Activated T-cell treated with anti-CD3 and anti-CD28 coated beads, Interleukin-2, amount 50 U/mL, for 72 hours (primary cell): ENCODE results near the gene RPL5. TPM values are rescaled to one million over a fixed set of nuclear protein-coding genes. Genes with fewer than 3 reads are reported as not detected.

ENCODE experiments used
- ATAC-seq, 2 donors: fragments of 150-1000 bp; cut with Tn5 transposase; replicated peaks in 1 of 2; 2 replicates each; pipeline ENCODE4 v1.10.0; 2021; ENCODE audit warnings: moderate library complexity in 2 of 2, mild to moderate bottlenecking in 1 of 2
- DNase-seq, 2 donors: peaks; one replicate each; pipeline ENCODE4 v3.0.0; 2021 to 2022; ENCODE audit warnings: mixed read lengths in 1 of 2
- H3K27ac Mint-ChIP-seq: one replicate; pipeline ENCODE4 v1.8.0; 2022; ENCODE audit warnings: mild to moderate bottlenecking, moderate library complexity, mixed read lengths
- H3K27me3 Mint-ChIP-seq: one replicate; pipeline ENCODE4 v1.8.0; 2022; ENCODE audit warnings: low read depth, mixed read lengths
- H3K36me3 Mint-ChIP-seq, 2 donors: one replicate each; pipeline ENCODE4 v1.8.0; 2022; ENCODE audit warnings: mixed read lengths in 2 of 2, mild to moderate bottlenecking in 1 of 2; ENCODE audit not compliant: insufficient read depth in 2 of 2
- H3K4me1 Mint-ChIP-seq: one replicate; pipeline ENCODE4 v1.8.0; 2022; ENCODE audit warnings: low read depth, mixed read lengths
- H3K4me3 Mint-ChIP-seq, 2 donors: one replicate each; pipeline ENCODE4 v1.8.0; 2022; ENCODE audit warnings: mild to moderate bottlenecking in 2 of 2, mixed read lengths in 2 of 2, moderate library complexity in 2 of 2
- H3K9me3 Mint-ChIP-seq, 2 donors: one replicate each; pipeline ENCODE4 v1.8.0; 2022; ENCODE audit warnings: mixed read lengths in 2 of 2
- total RNA-seq, 2 donors: library from RNA; stranded (reverse); gene quantifications; one replicate each; pipeline ENCODE4 v1.2.3, GENCODE V29; 2022

Gene RPL5
- total RNA-seq, 2 donors from 2014 or later: 1,534 to 1,619 TPM

DNA sequence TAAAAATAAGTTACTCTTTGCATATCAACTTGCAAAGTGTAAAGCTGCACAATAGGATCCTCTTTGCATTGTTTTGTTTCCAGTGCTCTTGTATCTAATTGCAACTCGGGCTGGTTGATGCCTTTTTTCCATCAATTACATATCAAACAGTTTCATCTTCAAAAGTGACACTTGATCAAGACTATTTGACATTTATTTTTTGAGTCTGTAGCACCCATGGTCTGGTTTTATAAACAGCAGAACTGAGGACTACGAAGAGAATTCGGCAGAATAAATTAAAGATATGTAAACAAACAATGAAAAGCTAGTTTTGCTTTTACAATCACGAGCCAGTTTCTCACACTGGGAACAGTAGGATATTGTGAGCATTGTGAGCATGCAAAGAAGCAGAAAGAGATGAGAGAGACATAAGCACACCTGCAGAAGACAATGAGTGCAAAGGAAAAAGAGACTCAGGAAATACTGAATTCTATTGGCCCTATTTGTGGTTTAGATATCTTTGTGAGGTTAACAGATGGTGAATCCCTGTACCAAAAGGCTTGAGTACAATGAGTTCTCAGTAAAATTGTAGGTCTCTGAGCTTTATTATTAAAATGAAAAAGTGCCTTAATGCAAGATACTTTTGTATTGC is 45.4 kb downstream of the RPL5 start:
- Mint-ChIP-seq H3K27ac (peak overlapping the region; percentile 95), H3K27me3 (no peaks in the 10 kb centered on the region), H3K4me3 (peak overlapping the region; percentile 62 to 80), H3K9me3 (peaks cover 2% of the 10 kb centered on the region in 2 donors), H3K4me1 (peaks cover 14% of the 10 kb centered on the region), H3K36me3 (peaks cover 2 to 19% of the 10 kb centered on the region in 2 donors)
- ATAC-seq (no peak), DNase-seq (no peak)

DNA sequence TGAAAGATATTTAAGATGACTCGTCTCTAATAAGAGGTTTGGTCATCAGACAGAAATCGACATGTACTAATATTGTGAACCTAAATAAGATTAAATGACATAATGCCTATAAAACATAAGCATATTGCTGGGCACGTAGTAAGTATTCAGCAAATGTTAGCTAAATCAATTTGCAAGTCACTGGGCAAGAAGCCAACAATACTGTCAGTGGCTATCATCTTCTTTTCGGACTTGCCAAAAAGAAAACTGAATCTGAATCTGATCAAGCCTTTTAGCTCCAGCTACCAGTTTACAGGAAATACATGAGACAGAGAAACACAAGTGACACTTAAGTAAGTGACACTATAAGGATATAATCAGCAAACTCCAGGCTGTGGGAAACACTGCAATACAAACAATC is 46.0 kb downstream of the RPL5 start:
- Mint-ChIP-seq H3K4me1 (peaks cover 19% of the 10 kb centered on the region), H3K4me3 (peak overlapping the region in 1 of 2 donors; percentile 80), H3K27me3 (no peaks in the 10 kb centered on the region), H3K9me3 (no peaks in the 10 kb centered on the region), H3K36me3 (peaks cover 0 to 15% of the 10 kb centered on the region in 2 donors), H3K27ac (peak overlapping the region; percentile 95)
- DNase-seq (no peak), ATAC-seq (no peak)

DNA sequence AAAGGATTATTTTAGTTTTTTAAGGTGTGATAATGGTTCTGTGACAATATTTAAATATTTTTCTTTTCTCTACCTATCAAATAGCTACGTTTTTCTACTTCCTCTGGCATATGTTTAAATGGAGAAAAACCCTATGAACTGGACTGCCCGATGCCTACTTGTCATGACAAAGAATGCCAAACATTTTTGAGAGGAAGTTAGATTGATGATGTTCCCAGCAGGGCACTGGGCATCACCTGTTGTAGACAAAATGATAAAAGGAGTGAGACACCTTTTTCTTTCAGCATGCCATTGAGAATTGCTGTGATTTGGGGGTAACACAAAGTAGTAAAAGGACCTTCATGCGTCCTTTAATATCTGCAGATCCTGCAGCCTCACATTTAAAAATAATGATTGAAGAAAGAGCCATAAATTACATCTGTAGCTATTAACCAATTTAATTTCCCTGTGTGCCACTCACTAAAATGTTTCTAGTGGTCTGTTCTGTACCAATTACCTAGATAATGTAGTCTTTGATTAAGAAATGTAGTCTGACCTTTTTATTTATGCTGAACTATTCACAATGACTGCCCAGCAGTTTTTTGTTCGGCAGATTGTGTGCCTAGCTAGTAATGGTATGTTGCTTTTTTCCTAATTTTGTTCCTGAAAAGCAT is 47.6 kb downstream of the RPL5 start:
- Mint-ChIP-seq H3K27ac (no peak overlapping the region), H3K36me3 (peaks cover 0 to 7% of the 10 kb centered on the region in 2 donors), H3K4me3 (no peak overlapping the region), H3K27me3 (no peaks in the 10 kb centered on the region), H3K9me3 (no peaks in the 10 kb centered on the region), H3K4me1 (peaks cover 31% of the 10 kb centered on the region)
- ATAC-seq: no peak
- no peak for DNase-seq

DNA sequence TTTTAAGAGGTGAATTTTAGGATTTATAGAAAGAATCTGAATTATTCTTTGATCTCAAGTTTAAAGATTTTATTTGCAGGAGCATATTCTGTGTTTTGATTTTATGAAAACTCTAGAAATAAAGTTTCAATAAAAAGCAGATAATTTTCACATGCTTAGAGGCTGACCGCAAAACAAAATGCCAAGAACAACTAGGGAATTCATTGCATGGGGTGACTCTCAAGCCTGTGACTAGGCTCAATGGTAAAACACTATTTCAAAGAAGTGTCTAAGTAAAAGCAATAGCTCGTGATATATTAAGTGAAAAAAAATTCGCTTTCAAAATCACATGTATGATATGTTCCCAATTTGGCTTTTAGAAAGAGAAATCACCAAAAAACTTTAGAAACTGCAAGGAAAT is 49.6 kb downstream of the RPL5 start:
- peaks cover 31% of the 10 kb centered on the region for H3K4me1 Mint-ChIP-seq

DNA sequence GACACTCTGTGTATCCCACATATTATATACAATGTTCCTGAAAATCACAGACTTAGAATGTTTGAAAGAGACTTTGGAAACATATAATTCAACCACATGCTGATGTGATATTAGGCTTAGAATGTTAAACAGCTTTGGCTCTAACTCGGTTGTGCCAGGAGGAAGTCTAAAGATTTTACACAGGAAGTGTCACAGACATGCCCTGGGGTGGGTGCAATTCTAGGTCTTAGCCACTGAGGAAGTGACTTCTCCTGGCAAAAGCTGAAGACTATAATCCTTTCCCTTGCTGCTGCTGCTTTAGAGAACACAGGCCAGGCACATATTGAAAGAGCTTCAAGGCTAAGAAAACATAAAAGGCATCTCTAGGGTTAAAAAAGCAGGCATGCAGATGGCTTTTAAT is 51.0 kb downstream of the RPL5 start:
- Mint-ChIP-seq H3K9me3 (no peaks in the 10 kb centered on the region), H3K36me3 (peaks cover 0 to 2% of the 10 kb centered on the region in 2 donors), H3K27ac (peak overlapping the region; percentile 87), H3K4me3 (peak overlapping the region in 1 of 2 donors; percentile 49), H3K4me1 (peaks cover 22% of the 10 kb centered on the region), H3K27me3 (no peaks in the 10 kb centered on the region)
- DNase-seq (peak; percentile 9 to 21), ATAC-seq (peak in 1 of 2 donors; percentile 55)

More for the DNA sequence above, 49.6 kb downstream of the RPL5 start:
- H3K4me3 Mint-ChIP-seq: no peak overlapping the region
- H3K27ac Mint-ChIP-seq: no peak overlapping the region
- DNase-seq: no peak
- no peaks in the 10 kb centered on the region for H3K9me3 Mint-ChIP-seq
- ATAC-seq: no peak
- H3K36me3 Mint-ChIP-seq: peaks cover 0 to 2% of the 10 kb centered on the region in 2 donors
- H3K27me3 Mint-ChIP-seq: no peaks in the 10 kb centered on the region

DNA sequence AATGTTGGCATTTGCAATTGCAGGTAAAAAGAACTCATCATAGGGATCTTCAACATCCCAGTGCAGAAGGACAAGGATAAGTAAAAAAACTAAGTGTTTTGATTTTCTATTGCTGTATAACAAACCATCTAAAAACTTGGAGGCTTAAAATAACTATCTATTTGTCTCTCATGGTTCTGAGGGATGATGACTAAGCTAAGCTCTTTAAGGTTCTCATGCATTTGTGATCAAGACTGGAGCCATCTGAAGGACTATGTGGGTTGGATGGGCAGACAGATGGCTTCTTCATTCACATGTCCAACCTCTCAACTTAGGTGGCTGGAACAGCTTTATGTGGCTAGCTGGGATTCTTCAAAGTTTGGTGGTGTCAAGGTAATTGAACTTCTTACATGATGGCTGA is 51.5 kb downstream of the RPL5 start:
- ATAC-seq (peak in 1 of 2 donors; percentile 33), DNase-seq (no peak)
- peaks cover 17% of the 10 kb centered on the region for H3K4me1 Mint-ChIP-seq
- H3K36me3 Mint-ChIP-seq: peaks cover 0 to 2% of the 10 kb centered on the region in 2 donors
- H3K27ac Mint-ChIP-seq: peak overlapping the region; percentile 87
- peak overlapping the region in 1 of 2 donors; percentile 49 for H3K4me3 Mint-ChIP-seq
- H3K9me3 Mint-ChIP-seq: no peaks in the 10 kb centered on the region
- H3K27me3 Mint-ChIP-seq: no peaks in the 10 kb centered on the region

DNA sequence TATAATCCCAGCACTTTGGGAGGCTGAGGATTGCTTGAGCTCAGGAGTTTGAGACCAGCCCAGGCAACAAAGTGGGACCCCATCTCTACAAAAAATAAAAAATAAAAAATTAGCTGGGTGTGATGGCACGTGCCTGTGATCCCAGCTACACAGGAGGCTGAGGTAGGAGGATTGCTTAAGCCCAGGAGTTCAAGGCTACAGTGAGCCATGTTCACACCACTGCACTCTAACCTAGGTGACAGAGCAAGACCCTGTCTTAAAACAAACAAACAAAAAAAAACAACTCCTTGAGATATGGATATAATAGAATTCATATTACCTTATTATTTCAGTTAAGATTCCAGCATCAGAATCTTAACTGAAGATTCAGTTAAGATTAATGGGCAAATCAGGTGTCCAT is 52.4 kb downstream of the RPL5 start:
- Mint-ChIP-seq H3K27ac (peak overlapping the region; percentile 87), H3K4me3 (no peak overlapping the region), H3K4me1 (peaks cover 17% of the 10 kb centered on the region), H3K9me3 (peaks cover 0 to 3% of the 10 kb centered on the region in 2 donors), H3K27me3 (no peaks in the 10 kb centered on the region), H3K36me3 (peaks cover 2 to 3% of the 10 kb centered on the region in 2 donors)
- DNase-seq (no peak), ATAC-seq (no peak)

DNA sequence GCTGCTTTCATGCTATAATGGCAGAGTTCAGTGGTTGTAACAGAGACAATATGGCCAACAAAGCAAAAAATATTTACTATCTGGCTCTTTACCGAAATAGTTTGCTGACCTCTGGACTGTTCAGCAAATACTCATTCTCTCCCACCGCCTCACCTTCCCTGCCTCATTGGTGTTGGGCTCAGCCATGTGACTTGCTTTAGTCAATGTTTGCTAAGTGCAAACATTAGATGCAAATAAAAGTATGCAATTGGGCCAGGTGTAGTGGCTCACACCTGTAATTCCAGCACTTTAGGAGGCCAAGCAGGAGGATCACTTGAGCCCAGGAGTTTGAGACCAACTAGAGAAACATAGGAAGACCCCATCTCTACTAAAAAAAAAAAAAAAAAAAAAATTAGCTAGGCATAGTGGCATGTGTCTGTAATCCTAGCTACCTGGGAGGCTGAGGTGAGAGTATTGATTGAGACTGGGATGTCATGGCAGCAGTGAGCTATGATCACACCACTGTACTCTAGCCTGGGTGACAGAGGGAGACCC is 55.1 kb downstream of the RPL5 start:
- Mint-ChIP-seq H3K36me3 (peaks cover 3 to 13% of the 10 kb centered on the region in 2 donors), H3K27ac (no peak overlapping the region), H3K4me1 (peaks cover 17% of the 10 kb centered on the region), H3K9me3 (peaks cover 0 to 3% of the 10 kb centered on the region in 2 donors), H3K27me3 (no peaks in the 10 kb centered on the region), H3K4me3 (no peak overlapping the region)
- ATAC-seq (no peak), DNase-seq (no peak)

DNA sequence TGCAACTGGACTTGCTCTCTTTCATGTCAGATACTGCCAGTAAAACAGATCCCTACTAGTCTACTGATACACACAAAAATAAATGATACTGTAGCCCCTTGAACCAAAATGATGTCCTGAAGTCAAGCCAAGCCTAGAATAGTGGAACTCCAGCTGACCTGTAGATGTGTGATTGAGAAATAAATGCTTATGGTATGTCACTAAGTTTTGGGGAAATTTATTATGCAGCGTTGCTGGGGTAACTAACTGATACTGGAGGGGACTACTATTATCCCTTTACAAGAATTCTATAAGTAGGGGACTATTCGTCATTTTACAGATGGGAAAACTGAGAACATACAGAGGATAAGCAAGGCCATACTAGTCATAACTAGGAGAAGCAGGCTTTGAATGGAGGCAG is 55.6 kb downstream of the RPL5 start:
- Mint-ChIP-seq H3K27me3 (no peaks in the 10 kb centered on the region), H3K4me1 (peaks cover 15% of the 10 kb centered on the region), H3K27ac (no peak overlapping the region), H3K36me3 (peaks cover 3 to 13% of the 10 kb centered on the region in 2 donors), H3K4me3 (no peak overlapping the region), H3K9me3 (peaks cover 0 to 3% of the 10 kb centered on the region in 2 donors)
- no peak for DNase-seq
- ATAC-seq: no peak

Other genes with a start within 250 kb of the RPL5 start
- 10 to 100 TPM; 30.8 to 40.1 TPM for gene EVI5, start 46.9 kb upstream of the RPL5 start, total RNA-seq
- gene DIPK1A, start 129.4 kb downstream of the RPL5 start, total RNA-seq: 1 to 10 TPM; 8.4 to 9.3 TPM
- 10 to 100 TPM; 45.6 to 51.7 TPM for gene MTF2, start 247.2 kb downstream of the RPL5 start, total RNA-seq